HL-60 (cell line): ENCODE results near the gene CACNA1E.

Experiments used
- CTCF ChIP-seq: IDR thresholded peaks from one replicate; pipeline ENCODE4 v1.5.1; 2011; ENCODE audit warnings: low read length, control low read depth, inconsistent platforms; ENCODE audit not compliant: insufficient read depth
- GABPA ChIP-seq: IDR thresholded peaks from 2 replicates; pipeline ENCODE4 v1.6.1; 2012; ENCODE audit warnings: low read depth
- POLR2AphosphoS5 ChIP-seq: IDR thresholded peaks from 2 replicates; pipeline ENCODE4 v1.6.1; 2012; ENCODE audit warnings: low read depth

- TF ChIP-seq POLR2AphosphoS5 (no peak), CTCF (no peak), GABPA (no peak)
These were observed 321.7 kb downstream of the CACNA1E start for GRCh38 chr1:181804989-181805388.
